Activated T-helper 1 cell treated with anti-CD3 and anti-CD28 coated beads, Interleukin-12 subunit alpha, Interleukin-12 subunit beta, Interleukin-2, Interleukin-4 antibody, amounts not matched to agents 30 ng/mL and 10 ng/mL and 1 ng/mL, durations not matched to agents 14 hours and 24 hours and 36 hours (primary cell): ENCODE results near the gene GP1BB. TPM values are rescaled to one million over a fixed set of nuclear protein-coding genes. Genes with fewer than 3 reads are reported as not detected.
A peak's percentile ranks its signal among the peaks of the same experiment; 100 is the strongest.

Experiments used
- DNase-seq: peaks from one replicate; pipeline ENCODE4 v3.0.0; 2021; ENCODE audit warnings: low spot score
- H3K27ac Mint-ChIP-seq: one replicate; pipeline ENCODE4 v1.8.0; 2021; ENCODE audit warnings: mild to moderate bottlenecking, mixed read lengths
- H3K27me3 Mint-ChIP-seq: one replicate; pipeline ENCODE4 v1.8.0; 2022; ENCODE audit warnings: mild to moderate bottlenecking, moderate library complexity, mixed read lengths; ENCODE audit not compliant: insufficient read depth
- H3K36me3 Mint-ChIP-seq: one replicate; pipeline ENCODE4 v1.8.0; 2021; ENCODE audit warnings: low read depth, mixed read lengths
- H3K4me1 Mint-ChIP-seq: one replicate; pipeline ENCODE4 v1.8.0; 2021; ENCODE audit warnings: low read depth, mixed read lengths
- H3K4me3 Mint-ChIP-seq: one replicate; pipeline ENCODE4 v1.8.0; 2021; ENCODE audit warnings: mild to moderate bottlenecking, moderate library complexity, mixed read lengths
- H3K9me3 Mint-ChIP-seq: one replicate; pipeline ENCODE4 v1.8.0; 2021; ENCODE audit warnings: mixed read lengths
- intact Hi-C: fragments of 100-400 bp; cut with micrococcal nuclease; formaldehyde crosslinking; loops from one replicate; pipeline ENCODE4 v1.15.1; 2024
- total RNA-seq: library from RNA; stranded (reverse); gene quantifications from 2 replicates; pipeline ENCODE4 v1.2.3, GENCODE V29; 2022

Gene GP1BB
- total RNA-seq, 1 donor from 2014 or later: not detected

GRCh38 chr22:19748991-19749664 is 25.8 kb downstream of the GP1BB start:
- Mint-ChIP-seq H3K27ac (no peak overlapping the region), H3K36me3 (no peaks in the 10 kb centered on the region), H3K27me3 (peaks cover 13% of the 10 kb centered on the region), H3K4me1 (no peaks in the 10 kb centered on the region), H3K4me3 (no peak overlapping the region), H3K9me3 (no peaks in the 10 kb centered on the region)
- DNase-seq: no peak
- intact Hi-C loops: no loop called here

DNA sequence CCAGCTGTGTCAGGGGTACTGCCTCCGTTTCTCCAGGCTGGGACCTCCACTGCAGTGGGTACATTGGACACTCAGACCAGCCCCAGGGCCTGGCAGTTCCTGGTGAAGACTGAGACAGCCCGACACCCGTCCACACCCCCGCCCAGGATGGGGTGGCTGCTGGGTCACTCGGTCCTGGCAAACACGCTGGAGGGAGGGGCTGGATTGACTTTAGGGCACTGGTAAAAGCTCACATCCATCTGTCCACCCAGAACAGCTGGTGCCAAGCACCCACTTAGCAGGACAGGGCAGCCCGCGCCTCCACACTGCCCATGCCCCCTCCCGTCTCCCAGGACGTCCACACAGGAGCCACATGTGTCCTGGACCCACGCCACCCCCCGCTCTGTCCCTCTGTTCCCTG is 26.5 kb downstream of the GP1BB start:
- Mint-ChIP-seq H3K4me1 (no peaks in the 10 kb centered on the region), H3K36me3 (no peaks in the 10 kb centered on the region), H3K9me3 (no peaks in the 10 kb centered on the region), H3K27me3 (peaks cover 20% of the 10 kb centered on the region), H3K4me3 (no peak overlapping the region), H3K27ac (no peak overlapping the region)
- intact Hi-C loops: no loop called here
- no peak for DNase-seq

GRCh38 chr22:19750507-19751490 is 27.5 kb downstream of the GP1BB start:
- intact Hi-C loops: no loop called here

GRCh38 chr22:19751497-19752245 is 28.3 kb downstream of the GP1BB start:
- peaks cover 29% of the 10 kb centered on the region for H3K27me3 Mint-ChIP-seq
- DNase-seq: no peak
- no peak overlapping the region for H3K27ac Mint-ChIP-seq
- no peaks in the 10 kb centered on the region for H3K9me3 Mint-ChIP-seq
- no peaks in the 10 kb centered on the region for H3K4me1 Mint-ChIP-seq
- H3K36me3 Mint-ChIP-seq: no peaks in the 10 kb centered on the region
- no peak overlapping the region for H3K4me3 Mint-ChIP-seq
- intact Hi-C loops: no loop called here

More at GRCh38 chr22:19750507-19751490, 27.5 kb downstream of the GP1BB start:
- H3K27me3 Mint-ChIP-seq: peaks cover 23% of the 10 kb centered on the region
- DNase-seq: no peak
- no peaks in the 10 kb centered on the region for H3K36me3 Mint-ChIP-seq
- H3K9me3 Mint-ChIP-seq: no peaks in the 10 kb centered on the region
- H3K27ac Mint-ChIP-seq: no peak overlapping the region
- no peaks in the 10 kb centered on the region for H3K4me1 Mint-ChIP-seq
- H3K4me3 Mint-ChIP-seq: no peak overlapping the region

GRCh38 chr22:19753090-19753842 is 29.9 kb downstream of the GP1BB start:
- H3K4me1 Mint-ChIP-seq: peaks cover 7% of the 10 kb centered on the region
- H3K9me3 Mint-ChIP-seq: no peaks in the 10 kb centered on the region
- no peak for DNase-seq
- intact Hi-C loops: no loop called here
- no peak overlapping the region for H3K27ac Mint-ChIP-seq
- no peaks in the 10 kb centered on the region for H3K36me3 Mint-ChIP-seq
- peaks cover 41% of the 10 kb centered on the region for H3K27me3 Mint-ChIP-seq
- no peak overlapping the region for H3K4me3 Mint-ChIP-seq

- Mint-ChIP-seq H3K9me3 (no peaks in the 10 kb centered on the region), H3K27me3 (peaks cover 46% of the 10 kb centered on the region), H3K36me3 (no peaks in the 10 kb centered on the region), H3K4me1 (peaks cover 7% of the 10 kb centered on the region), H3K4me3 (no peak overlapping the region), H3K27ac (no peak overlapping the region)
- intact Hi-C loops: no loop called here
- DNase-seq: no peak
Measured at GRCh38 chr22:19753996-19754700, 30.8 kb downstream of the GP1BB start.

GRCh38 chr22:19754701-19755144 is 31.4 kb downstream of the GP1BB start:
- H3K9me3 Mint-ChIP-seq: no peaks in the 10 kb centered on the region
- H3K4me3 Mint-ChIP-seq: no peak overlapping the region
- intact Hi-C loops: loop anchor here (5.0 kb wide), 1 partner anchor 138 kb away; no protein-coding TSS in a partner anchor
- peaks cover 10% of the 10 kb centered on the region for H3K4me1 Mint-ChIP-seq
- DNase-seq: no peak
- H3K27me3 Mint-ChIP-seq: peaks cover 50% of the 10 kb centered on the region
- no peak overlapping the region for H3K27ac Mint-ChIP-seq
- no peaks in the 10 kb centered on the region for H3K36me3 Mint-ChIP-seq

DNA sequence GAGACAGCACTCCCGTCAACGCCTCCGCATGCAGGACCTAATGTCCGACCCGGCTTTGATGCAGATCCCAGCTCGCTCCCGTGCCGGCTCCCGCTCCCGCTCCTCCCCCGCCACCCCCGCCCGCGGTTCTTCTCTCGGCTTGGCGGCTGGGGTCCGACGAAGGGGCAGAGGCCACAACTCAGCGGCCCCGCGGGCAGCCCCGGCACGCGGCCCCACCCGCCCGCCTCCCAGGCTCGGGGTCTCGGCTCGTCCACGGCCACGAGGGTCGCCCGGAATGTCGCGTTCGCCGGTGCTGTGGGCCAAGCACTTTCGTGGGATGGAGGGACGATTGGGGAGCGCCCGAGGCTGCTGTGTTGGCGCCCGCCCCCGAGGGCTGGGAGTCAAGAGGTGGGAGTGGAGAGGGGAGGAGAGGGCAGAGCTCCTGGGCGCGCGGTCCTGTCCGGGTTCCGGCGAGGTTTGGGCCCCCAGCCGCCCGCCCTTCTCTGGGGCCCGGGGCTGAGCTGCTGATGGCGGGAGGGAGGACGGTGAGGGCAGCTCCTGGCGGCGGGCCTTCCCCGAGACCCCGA is 31.9 kb downstream of the GP1BB start:
- Mint-ChIP-seq H3K4me1 (peaks cover 15% of the 10 kb centered on the region), H3K36me3 (peaks cover 3% of the 10 kb centered on the region), H3K9me3 (no peaks in the 10 kb centered on the region), H3K27me3 (peaks cover 55% of the 10 kb centered on the region), H3K4me3 (no peak overlapping the region), H3K27ac (no peak overlapping the region)
- DNase-seq: no peak
- intact Hi-C loops: loop anchor here (5.0 kb wide), 1 partner anchor 137 kb away; no protein-coding TSS in a partner anchor

- Mint-ChIP-seq H3K4me3 (no peak overlapping the region), H3K27ac (no peak overlapping the region), H3K4me1 (peaks cover 17% of the 10 kb centered on the region), H3K9me3 (no peaks in the 10 kb centered on the region), H3K36me3 (peaks cover 4% of the 10 kb centered on the region), H3K27me3 (peaks cover 55% of the 10 kb centered on the region)
- no peak for DNase-seq
- intact Hi-C loops: loop anchor here (1.0 to 5.0 kb wide), 3 partner anchors 10 to 154 kb away; no protein-coding TSS in a partner anchor
Measured at GRCh38 chr22:19755722-19756287, 32.5 kb downstream of the GP1BB start.

DNA sequence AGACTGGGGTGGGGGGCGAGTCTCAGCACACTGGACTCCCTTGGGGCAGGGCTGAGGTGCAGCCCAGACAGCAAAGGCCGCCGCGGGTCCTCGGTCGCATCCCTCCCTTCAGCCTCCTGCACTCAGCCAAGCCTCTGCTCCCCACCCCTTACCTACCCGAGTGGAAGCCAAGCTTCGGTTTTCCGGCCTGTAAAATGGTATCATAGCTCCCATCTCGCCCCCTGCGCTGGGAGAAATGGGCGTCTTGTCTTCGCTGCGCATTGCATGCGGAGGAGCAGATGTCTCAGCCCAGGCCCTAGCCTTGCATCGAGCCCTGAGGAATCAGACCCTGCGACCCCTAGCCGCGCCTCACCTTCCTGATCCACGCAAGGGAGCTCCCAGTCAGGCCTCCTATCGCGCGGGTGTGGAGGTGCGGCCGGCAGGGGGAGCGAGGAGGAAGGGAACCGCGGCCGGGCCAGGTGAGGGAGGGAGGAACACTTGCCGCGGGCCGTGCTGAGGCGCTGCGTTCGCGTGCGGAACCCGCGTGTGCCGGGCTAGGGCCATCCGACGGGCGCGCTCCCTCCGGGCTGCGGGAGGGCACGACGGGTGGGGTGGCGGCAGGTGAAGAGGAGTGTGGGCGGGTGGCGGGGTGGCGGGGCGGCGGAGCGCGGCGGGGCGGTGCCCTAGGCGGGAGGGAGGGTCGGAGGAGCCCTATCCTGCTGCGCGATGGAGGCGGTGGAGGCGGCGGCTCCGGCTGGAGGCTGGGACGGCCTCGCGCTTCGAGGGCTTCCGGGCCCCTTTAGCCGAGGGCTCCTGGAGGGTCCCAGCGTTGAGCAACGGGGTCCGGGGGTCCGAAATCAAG is 33.2 kb downstream of the GP1BB start:
- peaks cover 56% of the 10 kb centered on the region for H3K27me3 Mint-ChIP-seq
- peaks cover 17% of the 10 kb centered on the region for H3K4me1 Mint-ChIP-seq
- no peak overlapping the region for H3K27ac Mint-ChIP-seq
- peaks cover 4% of the 10 kb centered on the region for H3K36me3 Mint-ChIP-seq
- peak; percentile 61 for DNase-seq
- H3K4me3 Mint-ChIP-seq: peak overlapping the region; percentile 2
- H3K9me3 Mint-ChIP-seq: no peaks in the 10 kb centered on the region
- intact Hi-C loops: loop anchor here (1.0 to 5.0 kb wide), 3 partner anchors 10 to 154 kb away; no protein-coding TSS in a partner anchor
